OCI-M2 (cell line): ENCODE data around the gene TLR10.

Experiments used
- DNase-seq: peaks from one replicate; lab custom pipeline; 2025; ENCODE audit not compliant: unreplicated experiment; lab: John Stamatoyannopoulos, UW

Gene TLR10

DNA sequence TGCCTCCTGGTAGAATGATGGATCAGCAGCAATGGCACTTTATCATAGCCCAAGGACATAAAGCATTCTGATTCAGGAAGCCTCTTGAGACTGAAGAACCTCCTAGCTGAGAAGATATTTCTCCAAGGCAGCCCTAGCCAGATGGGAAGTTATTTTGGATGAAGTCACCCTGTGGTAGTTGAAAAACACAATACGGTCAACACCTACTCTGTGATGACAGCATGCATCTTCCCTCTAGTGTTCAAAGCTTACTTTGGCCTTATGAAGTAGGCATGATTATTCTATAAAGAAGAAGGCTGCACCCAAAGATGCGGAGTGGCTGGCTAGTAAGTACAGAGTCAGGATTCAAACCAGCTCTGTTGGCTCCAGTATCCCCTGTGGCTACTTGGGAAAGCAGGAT, 47.9 kb downstream of the TLR10 start:
- DNase-seq = no peak

DNA sequence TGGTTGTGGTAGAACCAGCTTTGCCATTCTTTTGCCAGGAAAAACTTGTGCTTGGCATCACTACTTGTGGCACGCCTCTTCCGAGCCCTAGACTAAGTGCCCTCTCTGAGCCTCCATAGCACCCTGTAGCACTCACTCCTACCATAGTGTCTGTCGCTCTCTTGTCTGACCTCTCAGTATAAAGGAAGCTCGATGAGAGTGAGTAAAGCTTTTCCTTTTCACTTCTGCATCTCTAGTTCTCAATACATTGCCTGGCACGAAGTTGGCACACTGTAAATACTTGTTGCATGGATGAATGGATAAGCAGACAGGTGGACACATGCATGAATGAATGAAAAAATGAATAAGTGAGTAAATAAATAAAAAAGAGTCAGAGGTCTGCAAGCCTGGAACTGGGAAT, 48.3 kb downstream of the TLR10 start:
- no peak for DNase-seq

DNA sequence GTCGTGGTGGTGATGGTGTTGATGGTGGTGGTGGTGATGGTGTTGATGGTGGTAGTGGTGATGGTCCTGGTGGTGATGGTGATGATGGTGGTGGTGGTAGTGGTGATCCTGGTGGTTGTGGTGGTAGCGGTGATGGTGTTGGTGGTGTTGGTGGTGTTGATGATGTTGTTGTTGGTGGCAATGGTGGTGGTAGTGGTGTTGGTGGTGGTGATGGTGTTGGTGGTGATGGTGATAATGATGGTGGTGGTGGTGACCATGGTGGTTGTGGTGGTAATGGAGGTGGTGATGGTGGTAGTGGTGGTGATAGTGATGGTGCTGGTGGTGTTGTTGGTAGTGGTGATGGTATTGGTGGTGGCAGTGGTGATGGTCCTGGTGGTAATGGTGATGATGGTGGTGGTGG, 49.1 kb downstream of the TLR10 start:
- DNase-seq = no peak

DNA sequence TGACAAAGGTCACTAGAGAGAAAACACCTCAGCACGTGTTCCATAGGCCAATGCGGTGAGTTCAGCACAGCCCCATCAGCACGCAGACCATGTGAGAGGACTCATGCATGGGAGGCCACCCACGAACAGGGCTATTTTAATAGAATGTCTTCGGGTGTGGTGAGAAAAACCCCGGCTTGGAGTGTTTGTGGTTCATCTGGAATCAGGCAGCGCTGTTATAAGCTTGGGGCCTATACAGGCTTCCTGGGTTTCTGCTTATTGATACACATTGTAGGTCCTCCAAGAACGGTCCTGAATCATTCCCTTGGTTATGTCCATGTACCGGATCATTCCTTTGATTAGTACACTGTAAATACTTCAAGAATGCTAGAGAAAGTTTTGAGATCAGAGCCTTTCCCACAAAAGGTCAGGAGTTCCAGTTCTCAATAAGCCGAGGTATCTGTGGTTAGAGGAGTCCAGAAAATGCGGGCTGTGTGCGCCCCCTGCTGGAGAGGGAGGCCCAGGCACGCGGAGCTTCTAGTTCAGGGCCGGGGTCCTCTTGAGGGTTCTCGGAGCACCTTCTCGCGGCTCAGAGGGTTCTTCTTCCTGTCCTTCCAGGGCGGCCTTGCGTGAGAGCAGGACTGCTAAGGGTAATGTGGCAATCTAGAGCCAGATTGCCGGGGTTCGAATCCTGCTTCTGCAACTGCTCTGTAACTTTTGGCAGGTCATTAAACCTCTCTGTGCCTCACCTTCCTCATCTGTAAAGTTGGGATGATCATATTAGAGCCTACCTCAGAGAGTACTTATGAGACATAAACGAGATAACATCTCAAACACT, 51.8 kb downstream of the TLR10 start:
- DNase-seq = peak; percentile 80

DNA sequence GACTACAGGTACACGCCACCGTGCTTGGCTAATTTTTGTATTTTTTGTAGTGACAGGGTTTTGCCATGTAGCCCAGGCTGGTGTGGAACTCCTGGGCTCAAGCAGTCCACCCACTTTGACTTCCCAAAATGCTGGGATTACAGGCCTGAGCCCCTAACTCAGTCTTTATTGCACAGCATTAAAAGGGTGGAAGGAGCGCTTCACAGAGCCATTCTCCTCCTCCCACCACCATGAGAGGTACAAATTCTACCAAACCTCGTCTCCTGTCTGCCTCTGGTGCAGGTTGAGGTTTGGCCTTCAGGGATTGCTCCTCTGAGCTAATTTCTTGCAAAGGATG, 52.3 kb downstream of the TLR10 start:
- DNase-seq = no peak

DNA sequence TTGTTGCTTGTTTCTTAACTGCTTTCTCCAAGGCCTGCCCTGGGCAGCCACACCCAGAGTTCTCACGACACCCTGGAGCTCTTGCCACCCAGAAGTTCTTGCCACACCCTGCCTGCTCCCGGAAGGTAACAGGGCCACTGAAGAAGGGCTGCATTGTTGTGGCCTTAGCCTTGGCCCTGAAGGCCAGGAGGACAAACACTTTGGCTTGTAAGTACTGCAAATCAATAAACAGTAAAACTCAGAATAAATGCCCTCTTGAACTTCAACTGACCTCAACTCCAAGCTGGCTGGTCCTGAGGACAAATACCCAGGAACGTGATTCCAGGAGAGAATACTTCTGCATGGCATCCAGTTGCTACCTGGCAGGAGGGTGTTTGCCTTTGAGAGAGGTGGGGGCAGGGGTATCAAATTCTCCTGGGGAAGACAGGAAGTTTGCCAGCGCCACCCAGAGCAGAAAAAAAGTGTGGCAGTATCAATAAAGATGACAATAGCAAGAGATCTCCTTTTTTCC, 54.1 kb downstream of the TLR10 start:
- DNase-seq = no peak

DNA sequence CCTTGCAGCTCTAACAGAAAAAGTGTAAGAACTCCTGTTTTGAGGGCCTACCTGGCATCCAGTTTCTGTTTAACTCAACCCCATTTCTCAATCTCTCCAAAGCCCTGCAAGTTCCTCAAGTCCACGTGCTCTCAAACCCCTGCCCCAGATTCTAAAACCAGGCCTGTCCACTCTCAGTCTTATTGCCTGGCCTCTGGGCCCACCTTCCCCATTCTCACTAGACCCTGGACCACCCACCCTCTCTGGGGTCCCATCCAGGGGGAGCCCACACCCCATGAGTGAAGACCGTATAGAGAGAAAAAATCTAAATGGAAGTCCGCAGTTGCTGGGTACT, 58.3 kb downstream of the TLR10 start:
- DNase-seq = no peak

DNA sequence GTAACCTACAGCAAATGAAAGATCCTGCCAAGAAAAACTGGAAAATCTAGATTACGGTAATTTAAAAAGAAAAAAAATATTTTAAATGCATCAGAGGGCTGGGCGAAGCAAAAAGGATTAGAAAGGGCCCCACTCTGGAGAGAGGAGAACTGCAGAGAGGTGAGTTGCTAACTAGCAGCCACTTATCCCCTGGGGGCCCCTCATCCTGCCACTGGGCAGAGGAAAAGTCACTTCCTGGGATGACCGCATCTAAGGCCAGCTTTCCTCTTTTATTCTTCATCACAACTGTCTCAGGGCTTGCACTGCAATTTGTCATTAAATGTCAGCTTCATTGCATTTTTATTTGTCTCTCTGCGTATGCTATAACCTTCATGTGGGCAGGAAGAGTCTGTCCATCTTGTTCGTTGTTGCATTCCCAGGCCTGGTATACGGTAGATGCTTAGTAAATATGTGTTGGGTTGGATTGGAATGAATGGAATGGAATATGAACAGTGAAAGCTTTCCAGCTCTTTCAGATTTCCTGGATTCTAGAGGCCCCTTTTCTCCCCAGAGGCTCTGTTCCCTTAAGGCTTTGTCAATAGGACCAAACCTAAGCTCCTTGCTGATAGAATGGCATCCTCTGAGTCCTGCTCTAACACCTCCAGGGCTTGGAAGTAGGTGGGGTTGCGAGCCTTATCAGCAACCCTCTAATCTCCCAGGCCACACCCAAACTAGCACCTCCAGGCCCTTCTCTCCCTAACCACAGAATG, 58.9 kb downstream of the TLR10 start:
- no peak for DNase-seq

DNA sequence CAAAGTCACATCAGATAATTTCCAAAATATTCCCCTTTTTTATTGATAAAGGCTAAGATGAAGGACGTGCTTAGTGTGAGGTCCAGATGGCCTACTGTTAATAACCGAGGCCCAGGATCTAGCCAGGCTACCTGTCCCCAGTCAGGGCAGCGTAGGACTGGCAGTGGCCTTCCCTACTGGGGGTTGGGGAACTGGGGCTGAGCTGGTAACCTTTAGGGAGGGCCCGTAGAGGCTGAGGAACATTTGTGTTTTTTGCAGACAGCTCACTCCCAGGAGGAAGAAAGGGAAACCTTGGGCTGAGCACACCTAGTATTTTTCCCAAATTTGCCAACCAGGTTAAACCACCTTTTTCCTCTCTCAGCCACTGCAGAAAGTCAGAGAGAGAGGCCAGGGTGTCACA, 59.7 kb downstream of the TLR10 start:
- no peak for DNase-seq
